ENCODE measurements around the gene NRXN3. TPM values are rescaled to one million over a fixed set of nuclear protein-coding genes. Genes with fewer than 3 reads are reported as not detected.

The NRXN3 gene
- total and polyA plus RNA-seq, 11 donors: 0.19 to 2.2 (median 1.1) TPM

DNA sequence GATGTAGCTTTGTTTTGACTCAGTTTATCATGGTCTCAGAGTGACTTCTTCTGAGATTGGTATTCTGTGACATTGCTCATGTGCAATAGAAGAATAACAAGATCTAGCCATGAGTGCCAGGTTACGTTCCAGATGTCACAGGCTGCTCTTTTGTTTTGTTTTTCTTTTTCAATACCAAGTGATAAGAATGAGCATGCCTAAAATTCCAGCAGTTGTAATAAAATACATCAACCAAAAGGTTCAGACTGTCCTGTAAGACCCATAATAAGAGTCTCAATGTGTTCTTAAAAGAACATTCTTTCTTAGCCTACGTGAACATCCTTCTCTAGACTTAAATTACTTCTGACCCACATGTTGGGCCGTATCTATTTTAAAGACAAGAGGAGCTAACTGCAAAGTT, 1371.9 kb downstream of the NRXN3 start:
- no peak for DNase-seq
- no peaks in the 10 kb centered on the region for H3K27me3 ChIP-seq
- intact Hi-C loops (cut with DNase I): no loop called here
- peak overlapping the region in 2 of 12 donors; percentile 13 to 41 for H3K27ac ChIP-seq
- peak in 1 of 4 donors; percentile 41 for ATAC-seq
- H3K4me3 ChIP-seq: no peak overlapping the region
- no peaks in the 10 kb centered on the region for H3K36me3 ChIP-seq
- WGBS, 4 donors: 61 to 66% (median 61%) methylated on average over 3 of the region's 3 CpGs
- no peaks in the 10 kb centered on the region for H3K9me3 ChIP-seq
- TF ChIP-seq, protein P1, sequence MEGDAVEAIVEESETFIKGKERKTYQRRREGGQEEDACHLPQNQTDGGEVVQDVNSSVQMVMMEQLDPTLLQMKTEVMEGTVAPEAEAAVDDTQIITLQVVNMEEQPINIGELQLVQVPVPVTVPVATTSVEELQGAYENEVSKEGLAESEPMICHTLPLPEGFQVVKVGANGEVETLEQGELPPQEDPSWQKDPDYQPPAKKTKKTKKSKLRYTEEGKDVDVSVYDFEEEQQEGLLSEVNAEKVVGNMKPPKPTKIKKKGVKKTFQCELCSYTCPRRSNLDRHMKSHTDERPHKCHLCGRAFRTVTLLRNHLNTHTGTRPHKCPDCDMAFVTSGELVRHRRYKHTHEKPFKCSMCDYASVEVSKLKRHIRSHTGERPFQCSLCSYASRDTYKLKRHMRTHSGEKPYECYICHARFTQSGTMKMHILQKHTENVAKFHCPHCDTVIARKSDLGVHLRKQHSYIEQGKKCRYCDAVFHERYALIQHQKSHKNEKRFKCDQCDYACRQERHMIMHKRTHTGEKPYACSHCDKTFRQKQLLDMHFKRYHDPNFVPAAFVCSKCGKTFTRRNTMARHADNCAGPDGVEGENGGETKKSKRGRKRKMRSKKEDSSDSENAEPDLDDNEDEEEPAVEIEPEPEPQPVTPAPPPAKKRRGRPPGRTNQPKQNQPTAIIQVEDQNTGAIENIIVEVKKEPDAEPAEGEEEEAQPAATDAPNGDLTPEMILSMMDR (IDR thresholded peaks at IDR 0.05): no peak
- TF ChIP-seq POLR2A (IDR thresholded peaks at IDR 0.05): no peak
- H3K4me1 ChIP-seq: peaks cover 0 to 13% (median 0%) of the 10 kb centered on the region in 12 donors

DNA sequence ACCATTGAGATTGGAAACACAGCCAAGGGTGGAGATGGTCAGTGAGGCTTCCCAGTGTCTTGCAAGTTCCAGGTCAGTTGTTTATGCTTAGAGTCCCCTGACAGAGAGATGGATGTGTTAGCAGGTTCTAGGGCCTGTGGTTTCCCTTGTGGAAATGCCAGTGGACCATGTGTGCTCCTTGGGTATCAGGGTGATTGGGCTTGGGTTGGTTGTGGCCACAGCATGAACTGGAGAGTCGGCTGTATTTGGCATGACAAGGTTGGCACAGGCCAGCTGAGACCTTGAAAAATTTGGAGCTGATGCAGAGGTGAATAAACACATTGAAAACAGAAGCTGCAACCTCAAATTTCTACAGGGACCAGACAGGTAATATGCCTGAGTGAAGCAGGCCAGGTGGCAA, 1373.2 kb downstream of the NRXN3 start:
- Histone ChIP-seq H3K27me3 (no peaks in the 10 kb centered on the region), H3K27ac (no peak overlapping the region), H3K4me1 (peaks cover 0 to 13% (median 0%) of the 10 kb centered on the region in 12 donors), H3K4me3 (no peak overlapping the region), H3K36me3 (no peaks in the 10 kb centered on the region), H3K9me3 (no peaks in the 10 kb centered on the region)
- intact Hi-C loops (cut with DNase I): no loop called here
- 88 to 100% (median 92%) methylated on average over 1 of the region's 1 CpG for WGBS, 4 donors
- DNase-seq (no peak), ATAC-seq (no peak)
- TF ChIP-seq POLR2A (IDR thresholded peaks at IDR 0.05): no peak
- TF ChIP-seq, protein P1 (IDR thresholded peaks at IDR 0.05): no peak

DNA sequence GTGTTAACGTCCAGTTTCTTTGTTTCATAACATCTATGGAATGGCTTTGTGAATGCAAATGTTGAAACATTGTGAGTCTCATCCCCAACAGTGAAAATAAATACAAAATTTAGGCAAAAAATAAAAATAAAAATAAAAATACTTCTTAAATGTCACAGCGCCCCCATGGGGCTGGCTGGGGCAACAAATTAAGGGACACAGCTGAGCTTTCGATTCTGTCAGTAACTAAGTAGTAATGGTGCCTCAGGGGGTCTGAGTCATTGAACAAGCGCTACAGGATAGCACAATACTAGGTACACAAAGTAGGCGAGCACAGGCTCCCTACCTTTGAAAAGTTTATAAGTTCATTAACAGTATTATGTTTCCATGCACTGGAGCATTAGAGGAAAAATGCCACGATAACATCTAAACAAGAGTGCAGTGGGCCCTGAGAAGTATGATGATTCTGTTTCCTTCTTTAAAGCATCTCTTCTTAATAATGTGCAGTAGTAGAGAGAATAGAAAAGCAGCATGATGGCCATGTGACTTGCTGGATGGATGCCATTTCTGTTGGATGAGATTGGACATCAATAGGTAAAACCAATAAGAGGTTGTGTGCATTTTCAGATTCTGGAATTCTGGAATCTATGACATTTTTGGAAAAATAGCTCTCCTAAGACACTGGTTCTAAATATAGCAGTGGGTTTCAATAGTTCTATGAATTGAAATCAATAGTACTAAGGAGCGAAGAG, 1374.0 kb downstream of the NRXN3 start:
- WGBS, 4 donors: 64 to 69% (median 66%) methylated on average over 7 of the region's 7 CpGs
- DNase-seq (no peak), ATAC-seq (no peak)
- Histone ChIP-seq H3K36me3 (no peaks in the 10 kb centered on the region), H3K27me3 (no peaks in the 10 kb centered on the region), H3K9me3 (no peaks in the 10 kb centered on the region), H3K4me3 (no peak overlapping the region), H3K4me1 (peaks cover 0 to 13% (median 0%) of the 10 kb centered on the region in 12 donors), H3K27ac (no peak overlapping the region)
- intact Hi-C loops (cut with DNase I): no loop called here
- no peak for TF ChIP-seq POLR2A (IDR thresholded peaks at IDR 0.05)
- TF ChIP-seq, protein P1 (IDR thresholded peaks at IDR 0.05): peak in 2 of 12 donors; percentile 13 to 25

DNA sequence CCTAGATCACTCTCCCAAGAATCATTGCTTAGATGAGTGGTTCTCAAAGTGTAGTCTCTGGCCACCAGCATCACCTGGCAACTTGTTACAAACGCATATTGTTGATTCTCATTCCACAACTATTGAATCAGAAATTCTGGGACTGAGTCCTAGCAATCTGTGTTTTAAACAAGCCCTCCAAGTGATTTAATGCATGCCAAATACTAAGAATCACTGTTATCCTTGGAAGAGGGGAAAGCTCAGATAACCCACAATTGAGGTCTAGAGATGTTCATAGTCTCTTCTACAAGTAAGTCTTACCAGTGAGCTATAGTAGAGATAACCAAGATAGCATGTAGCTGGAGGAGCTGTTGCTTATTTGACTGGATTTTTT, 1374.5 kb downstream of the NRXN3 start:
- H3K27ac ChIP-seq: peak overlapping the region in 1 of 12 donors; percentile 47

More for the DNA sequence above, 1374.5 kb downstream of the NRXN3 start:
- Histone ChIP-seq H3K27me3 (no peaks in the 10 kb centered on the region), H3K4me1 (peaks cover 0 to 13% (median 0%) of the 10 kb centered on the region in 12 donors), H3K36me3 (no peaks in the 10 kb centered on the region), H3K9me3 (no peaks in the 10 kb centered on the region), H3K4me3 (no peak overlapping the region)
- DNase-seq: no peak
- peak in 3 of 4 donors; percentile 67 to 73 (median 67) for ATAC-seq
- TF ChIP-seq, protein P1 (IDR thresholded peaks at IDR 0.05): no peak
- TF ChIP-seq POLR2A (IDR thresholded peaks at IDR 0.05): no peak
- intact Hi-C loops (cut with DNase I): no loop called here
- WGBS, 4 donors: 64 to 83% (median 72%) methylated on average over 1 of the region's 1 CpG

Measured in heart left ventricle (tissue), 16 donors.